SK-N-SH treated with all-trans-retinoic acid at 6 μM for 48 hours (cell line): ENCODE results near the gene IRF5.
"Not testable (repeated sequence)": the region's sequence is repeated elsewhere in the genome, so short reads cannot be mapped to it uniquely, and the experiment has no call there.

Experiments used
- ATAC-seq: fragments of 200-7000 bp; cut with Tn5 transposase; 3 replicates; pipeline ENCODE4 v1.9.1; 2020; ENCODE audit warnings: mild to moderate bottlenecking, moderate library complexity
- ARNTL ChIP-seq: fragments of 450-650 bp; formaldehyde crosslinking; IDR thresholded peaks from 2 replicates; pipeline ENCODE4 v1.5.0; 2020; ENCODE audit warnings: low read depth, mild to moderate bottlenecking, moderate library complexity, borderline replicate concordance
- BACH2 ChIP-seq: fragments of 250-450 bp; sonication (Bioruptor Pico); IDR thresholded peaks from 2 replicates; pipeline ENCODE4 v1.9.0; 2021; ENCODE audit warnings: mild to moderate bottlenecking, borderline replicate concordance
- CREB5 ChIP-seq: fragments of 250-450 bp; sonication (Bioruptor Pico); IDR thresholded peaks from 2 replicates; pipeline ENCODE4 v1.5.1; 2020; ENCODE audit warnings: low read depth, mild to moderate bottlenecking, moderate library complexity
- CSDC2 ChIP-seq: fragments of 250-450 bp; sonication (Bioruptor Pico); IDR thresholded peaks from 2 replicates; pipeline ENCODE4 v1.5.0; 2020; ENCODE audit warnings: mild to moderate bottlenecking, moderate library complexity
- ESRRG ChIP-seq: fragments of 250-450 bp; sonication (Bioruptor Pico); IDR thresholded peaks from 2 replicates; pipeline ENCODE4 v1.6.1; 2021; ENCODE audit warnings: mild to moderate bottlenecking
- GLIS3 ChIP-seq: fragments of 250-450 bp; sonication (Bioruptor Pico); IDR thresholded peaks from 2 replicates; pipeline ENCODE4 v1.5.0; 2020; ENCODE audit warnings: mild to moderate bottlenecking, moderate library complexity
- ISL1 ChIP-seq: fragments of 250-450 bp; sonication (Bioruptor Pico); IDR thresholded peaks from 2 replicates; pipeline ENCODE4 v2.1.2; 2022; ENCODE audit warnings: mild to moderate bottlenecking, moderate library complexity
- OSR1 ChIP-seq: fragments of 250-450 bp; sonication (Bioruptor Pico); IDR thresholded peaks from 2 replicates; pipeline ENCODE4 v1.8.0; 2022; ENCODE audit warnings: moderate library complexity, mild to moderate bottlenecking, inconsistent platforms
- PATZ1 ChIP-seq: fragments of 250-450 bp; sonication (Bioruptor Pico); IDR thresholded peaks from 2 replicates; pipeline ENCODE4 v1.8.0; 2020; ENCODE audit warnings: mild to moderate bottlenecking, moderate library complexity, borderline replicate concordance
- PPARA ChIP-seq: fragments of 250-450 bp; sonication (Bioruptor Pico); IDR thresholded peaks from 2 replicates; pipeline ENCODE4 v1.5.0; 2020; ENCODE audit warnings: mild to moderate bottlenecking, borderline replicate concordance
- SNAI2 ChIP-seq: fragments of 250-450 bp; sonication (Bioruptor Pico); IDR thresholded peaks from 2 replicates; pipeline ENCODE4 v1.5.0; 2020; ENCODE audit warnings: mild to moderate bottlenecking, moderate library complexity
- TOX ChIP-seq: fragments of 250-450 bp; sonication (Bioruptor Pico); IDR thresholded peaks from 2 replicates; pipeline ENCODE4 v1.8.0; 2021; ENCODE audit warnings: mild to moderate bottlenecking, moderate library complexity, borderline replicate concordance
- ZC3H10 ChIP-seq: fragments of 250-450 bp; sonication (Bioruptor Pico); IDR thresholded peaks from 2 replicates; pipeline ENCODE4 v1.5.1; 2021; ENCODE audit warnings: mild to moderate bottlenecking, moderate library complexity
- ZFP3 ChIP-seq: fragments of 250-450 bp; sonication (Bioruptor Pico); IDR thresholded peaks from 2 replicates; pipeline ENCODE4 v1.5.0; 2020; ENCODE audit warnings: mild to moderate bottlenecking, moderate library complexity
- ZFP30 ChIP-seq: fragments of 450-650 bp; formaldehyde crosslinking; IDR thresholded peaks from 2 replicates; pipeline ENCODE4 v1.5.0; 2022; ENCODE audit warnings: mild to moderate bottlenecking, moderate library complexity
- ZNF565 ChIP-seq: fragments of 450-650 bp; formaldehyde crosslinking; conservative IDR thresholded peaks from 2 replicates; pipeline ENCODE4 v1.5.0; 2020; ENCODE audit warnings: low read depth, mild to moderate bottlenecking, moderate library complexity
- ZNF70 ChIP-seq: fragments of 450-650 bp; formaldehyde crosslinking; IDR thresholded peaks from 2 replicates; pipeline ENCODE4 v1.5.0; 2020; ENCODE audit warnings: mild to moderate bottlenecking, moderate library complexity
- ZNF8 ChIP-seq: fragments of 450-650 bp; formaldehyde crosslinking; IDR thresholded peaks from 2 replicates; pipeline ENCODE4 v1.5.0; 2020; ENCODE audit warnings: mild to moderate bottlenecking, moderate library complexity
- TF ChIP-seq, protein P1 (sequence below): fragments of 250-450 bp; sonication (Bioruptor Pico); IDR thresholded peaks from 2 replicates; pipeline ENCODE4 v1.5.0; 2020; ENCODE audit warnings: mild to moderate bottlenecking, moderate library complexity
- TF ChIP-seq, protein P2 (sequence below): fragments of 250-450 bp; sonication (Bioruptor Pico); IDR thresholded peaks from 2 replicates; pipeline ENCODE4 v1.5.1; 2021; ENCODE audit warnings: mild to moderate bottlenecking, moderate library complexity

IRF5 gene

GRCh38 chr7:128940494-128941322 lies 3.0 kb downstream of the IRF5 start (continued):
- TF ChIP-seq, protein P1, sequence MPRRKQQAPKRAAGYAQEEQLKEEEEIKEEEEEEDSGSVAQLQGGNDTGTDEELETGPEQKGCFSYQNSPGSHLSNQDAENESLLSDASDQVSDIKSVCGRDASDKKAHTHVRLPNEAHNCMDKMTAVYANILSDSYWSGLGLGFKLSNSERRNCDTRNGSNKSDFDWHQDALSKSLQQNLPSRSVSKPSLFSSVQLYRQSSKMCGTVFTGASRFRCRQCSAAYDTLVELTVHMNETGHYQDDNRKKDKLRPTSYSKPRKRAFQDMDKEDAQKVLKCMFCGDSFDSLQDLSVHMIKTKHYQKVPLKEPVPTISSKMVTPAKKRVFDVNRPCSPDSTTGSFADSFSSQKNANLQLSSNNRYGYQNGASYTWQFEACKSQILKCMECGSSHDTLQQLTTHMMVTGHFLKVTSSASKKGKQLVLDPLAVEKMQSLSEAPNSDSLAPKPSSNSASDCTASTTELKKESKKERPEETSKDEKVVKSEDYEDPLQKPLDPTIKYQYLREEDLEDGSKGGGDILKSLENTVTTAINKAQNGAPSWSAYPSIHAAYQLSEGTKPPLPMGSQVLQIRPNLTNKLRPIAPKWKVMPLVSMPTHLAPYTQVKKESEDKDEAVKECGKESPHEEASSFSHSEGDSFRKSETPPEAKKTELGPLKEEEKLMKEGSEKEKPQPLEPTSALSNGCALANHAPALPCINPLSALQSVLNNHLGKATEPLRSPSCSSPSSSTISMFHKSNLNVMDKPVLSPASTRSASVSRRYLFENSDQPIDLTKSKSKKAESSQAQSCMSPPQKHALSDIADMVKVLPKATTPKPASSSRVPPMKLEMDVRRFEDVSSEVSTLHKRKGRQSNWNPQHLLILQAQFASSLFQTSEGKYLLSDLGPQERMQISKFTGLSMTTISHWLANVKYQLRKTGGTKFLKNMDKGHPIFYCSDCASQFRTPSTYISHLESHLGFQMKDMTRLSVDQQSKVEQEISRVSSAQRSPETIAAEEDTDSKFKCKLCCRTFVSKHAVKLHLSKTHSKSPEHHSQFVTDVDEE (CRISPR knock-in tag): no peak

DNA sequence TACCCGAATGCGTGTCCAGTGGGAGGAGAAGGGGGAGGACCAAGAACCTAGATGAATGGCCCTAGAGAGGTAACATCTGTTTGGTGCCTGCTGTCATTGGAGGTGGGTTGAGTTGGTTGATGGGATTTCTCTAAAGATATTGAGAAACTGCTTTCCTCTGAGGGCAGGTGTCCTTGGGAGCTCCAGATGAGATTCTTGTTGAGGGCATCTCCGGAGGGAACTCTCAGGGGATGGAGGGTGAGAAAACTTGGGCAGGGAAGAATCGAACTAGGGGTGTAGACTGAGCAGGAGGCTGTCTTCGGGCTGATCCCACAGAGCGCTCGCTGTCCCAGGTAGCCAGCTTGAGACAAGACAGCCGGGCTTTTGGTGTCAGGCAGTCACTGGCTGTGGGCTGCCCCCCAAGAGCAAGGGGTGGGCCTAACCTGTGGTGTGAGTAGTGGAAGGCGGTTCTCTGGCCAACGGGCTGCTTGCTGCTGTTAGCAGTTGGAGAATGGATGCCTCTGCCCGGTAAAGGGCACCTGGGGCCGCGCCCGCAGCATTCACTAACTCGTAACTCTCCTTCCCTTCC lies 3.7 kb downstream of the IRF5 start:
- no peak for ATAC-seq
- no peak for TF ChIP-seq ISL1

DNA sequence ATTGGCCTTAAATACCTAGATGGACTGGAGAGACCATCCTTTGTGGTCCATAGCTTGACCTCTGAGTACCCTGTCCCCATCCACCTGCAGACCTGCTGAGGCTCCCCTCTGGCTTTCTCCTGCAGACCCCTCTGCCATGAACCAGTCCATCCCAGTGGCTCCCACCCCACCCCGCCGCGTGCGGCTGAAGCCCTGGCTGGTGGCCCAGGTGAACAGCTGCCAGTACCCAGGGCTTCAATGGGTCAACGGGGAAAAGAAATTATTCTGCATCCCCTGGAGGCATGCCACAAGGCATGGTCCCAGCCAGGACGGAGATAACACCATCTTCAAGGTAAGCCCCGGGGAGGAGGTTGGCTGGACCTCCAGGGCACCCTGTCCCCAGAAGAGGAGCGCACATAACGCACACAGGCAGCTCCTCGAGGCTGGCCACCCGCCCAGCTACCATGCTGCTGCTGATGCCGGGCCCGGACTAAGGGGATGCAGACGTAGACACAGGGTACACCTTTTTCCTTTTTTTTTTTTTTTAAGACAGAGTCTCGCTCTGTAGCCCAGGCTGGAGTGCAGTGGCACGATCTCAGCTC lies 4.3 kb downstream of the IRF5 start:
- no peak for TF ChIP-seq ZNF8 (CRISPR knock-in tag)
- no peak for TF ChIP-seq ARNTL
- no peak for TF ChIP-seq OSR1 (CRISPR knock-in tag)
- TF ChIP-seq, protein P2, sequence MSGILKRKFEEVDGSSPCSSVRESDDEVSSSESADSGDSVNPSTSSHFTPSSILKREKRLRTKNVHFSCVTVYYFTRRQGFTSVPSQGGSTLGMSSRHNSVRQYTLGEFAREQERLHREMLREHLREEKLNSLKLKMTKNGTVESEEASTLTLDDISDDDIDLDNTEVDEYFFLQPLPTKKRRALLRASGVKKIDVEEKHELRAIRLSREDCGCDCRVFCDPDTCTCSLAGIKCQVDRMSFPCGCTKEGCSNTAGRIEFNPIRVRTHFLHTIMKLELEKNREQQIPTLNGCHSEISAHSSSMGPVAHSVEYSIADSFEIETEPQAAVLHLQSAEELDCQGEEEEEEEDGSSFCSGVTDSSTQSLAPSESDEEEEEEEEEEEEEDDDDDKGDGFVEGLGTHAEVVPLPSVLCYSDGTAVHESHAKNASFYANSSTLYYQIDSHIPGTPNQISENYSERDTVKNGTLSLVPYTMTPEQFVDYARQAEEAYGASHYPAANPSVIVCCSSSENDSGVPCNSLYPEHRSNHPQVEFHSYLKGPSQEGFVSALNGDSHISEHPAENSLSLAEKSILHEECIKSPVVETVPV (CRISPR knock-in tag): no peak
- TF ChIP-seq GLIS3 (CRISPR knock-in tag): no peak
- TF ChIP-seq CREB5: no peak
- TF ChIP-seq ZFP3: no peak
- TF ChIP-seq ZNF565 (CRISPR knock-in tag): no peak
- no peak for TF ChIP-seq ZC3H10
- TF ChIP-seq CSDC2: no peak
- TF ChIP-seq PPARA: no peak
- TF ChIP-seq ISL1: no peak
- no peak for TF ChIP-seq PATZ1
- no peak for TF ChIP-seq ZNF70 (CRISPR knock-in tag)
- no peak for TF ChIP-seq TOX (CRISPR knock-in tag)
- no peak for TF ChIP-seq BACH2 (CRISPR knock-in tag)
- TF ChIP-seq ZFP30: no peak
- no peak for TF ChIP-seq SNAI2 (CRISPR knock-in tag)
- TF ChIP-seq ESRRG: no peak
- TF ChIP-seq, all 23 proteins: peak for 0
- no peak for ATAC-seq

- ATAC-seq: not testable (repeated sequence)
Measured at GRCh38 chr7:128943251-128943650, 5.5 kb downstream of the IRF5 start.
